Measurements from ENCODE around the gene CAMTA2. TPM values are rescaled to one million over a fixed set of nuclear protein-coding genes. Genes with fewer than 3 reads are reported as not detected.

Gene CAMTA2
- total and polyA plus RNA-seq, 9 of the 15 experiments (the other 6 are each of a cell fraction or from before 2014, with no cell fraction given) = 0.24 to 25.1 (median 6.3) TPM

DNA sequence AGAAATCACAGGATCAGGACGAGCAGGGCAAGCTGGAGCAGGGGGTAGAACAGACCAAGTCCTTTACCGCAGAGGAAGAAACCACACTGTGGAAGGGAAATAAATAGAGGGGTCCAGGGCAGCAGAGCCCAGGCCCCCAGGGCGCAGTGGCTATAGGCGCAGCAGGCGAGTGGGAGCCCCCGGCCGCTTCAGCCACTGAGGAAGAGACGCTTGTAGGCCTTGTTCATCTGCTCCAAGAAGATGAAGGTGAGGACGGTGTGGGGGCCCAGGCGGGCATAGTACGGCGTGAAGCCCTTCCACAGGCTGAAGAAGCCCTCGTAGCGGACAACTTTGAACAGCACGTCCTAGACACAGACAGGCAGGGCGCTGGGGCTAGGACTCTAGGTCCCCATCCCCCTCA is 49.9 kb downstream of the CAMTA2 start:
- no peak for DNase-seq (ENCODE audit: extremely low read depth in 1 of 4, low spot score in 3 of 4)
- no peak for TF ChIP-seq HIVEP1 (CRISPR knock-in tag; IDR thresholded peaks at IDR 0.05)
- no peak for TF ChIP-seq PURB (CRISPR knock-in tag; IDR thresholded peaks at IDR 0.05; ENCODE audit: low read depth)
- TF ChIP-seq GATAD2B (IDR thresholded peaks at IDR 0.05; ENCODE audit: borderline replicate concordance) = no peak
- no peak for FAIRE-seq
- ChIA-PET CTCF (ENCODE audit: low intra/inter-chr PET ratio) (no interaction called here), POLR2A (interaction anchor here (1.8 kb wide), 1 partner anchor 30 kb away, joined by 4 read pairs; the partner anchor contains the start of gene SPAG7)
- no TSS peak for BruUV-seq (replicated peaks)
- Histone ChIP-seq H3K4me1 (replicated peaks in 1 of 2; ENCODE audit: control insufficient read depth in 2 of 2, insufficient read depth in 2 of 2, low read length in 2 of 2) (peaks cover 13 to 34% of the 10 kb centered on the region in 2 experiments; a peak in 4 of 5 replicates), H3K79me2 (ENCODE audit: control insufficient read depth, insufficient read depth, low read length) (peaks cover 41% of the 10 kb centered on the region), H3K4me2 (ENCODE audit: insufficient read depth, low read length) (no peak overlapping the region), H3K4me3 (no peak overlapping the region), H3K9ac (ENCODE audit: insufficient read depth in 1 of 2, low read depth in 2 of 2, low read length in 2 of 2) (peak overlapping the region in 1 of 2 experiments; percentile 98; a peak in 2 of 4 replicates), H3K27me3 (ENCODE audit: control insufficient read depth in 2 of 2, insufficient read depth in 2 of 2, low read length in 2 of 2) (no peaks in the 10 kb centered on the region), H3K9me3 (replicated peaks; ENCODE audit: control insufficient read depth, insufficient read depth, low read depth, low read length) (no peaks in the 10 kb centered on the region), H3K36me3 (ENCODE audit: control insufficient read depth, insufficient read depth, low read length) (peaks cover 38% of the 10 kb centered on the region), H4K20me1 (replicated peaks; ENCODE audit: control insufficient read depth, insufficient read depth, low read length) (no peaks in the 10 kb centered on the region), H3K27ac (ENCODE audit: extremely low read depth, low read depth, low read length) (no peak overlapping the region), H3K9me1 (ENCODE audit: control insufficient read depth, insufficient read depth, low read length) (no peaks in the 10 kb centered on the region), H2AFZ (ENCODE audit: low read depth, low read length) (no peak overlapping the region)
- intact Hi-C loops (cut with micrococcal nuclease) (no loop called here), in situ Hi-C loops (cut with MboI) (no loop called here)
- no CpG with 5 or more reads among the region's 16 CpGs for WGBS (ENCODE audit: insufficient coverage, low coverage, missing lambda C conversion rate)
- no peak for ATAC-seq

DNA sequence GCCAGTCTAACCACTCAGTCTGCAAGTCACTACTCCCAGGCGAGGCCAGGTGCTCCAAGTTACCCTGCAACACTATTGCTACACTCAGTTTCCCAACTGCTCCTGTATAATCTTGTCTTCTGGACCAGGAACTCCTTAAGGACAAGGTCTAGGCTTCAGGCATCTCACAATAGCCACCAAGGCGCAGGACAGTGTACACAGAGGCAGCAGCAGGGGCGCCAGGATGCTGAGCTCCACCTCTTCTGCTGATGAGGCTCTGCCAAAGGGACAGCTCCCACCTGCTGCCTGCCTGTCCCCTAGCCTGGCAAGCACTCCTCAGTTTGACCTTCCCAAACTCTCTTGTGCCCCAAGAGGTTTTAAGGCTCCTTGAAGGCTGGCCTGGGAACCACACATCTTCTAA is 51.0 kb downstream of the CAMTA2 start:
- FAIRE-seq (no peak), ATAC-seq (no peak), DNase-seq (ENCODE audit: extremely low read depth in 1 of 4, low spot score in 3 of 4) (no peak)
- Histone ChIP-seq H3K36me3 (ENCODE audit: control insufficient read depth, insufficient read depth, low read length) (peaks cover 27% of the 10 kb centered on the region), H2AFZ (ENCODE audit: low read depth, low read length) (no peak overlapping the region), H3K4me2 (ENCODE audit: insufficient read depth, low read length) (no peak overlapping the region), H3K27me3 (ENCODE audit: control insufficient read depth in 2 of 2, insufficient read depth in 2 of 2, low read length in 2 of 2) (no peaks in the 10 kb centered on the region), H3K9ac (ENCODE audit: insufficient read depth in 1 of 2, low read depth in 2 of 2, low read length in 2 of 2) (peak overlapping the region in 1 of 2 experiments; percentile 68; a peak in 2 of 4 replicates), H3K79me2 (ENCODE audit: control insufficient read depth, insufficient read depth, low read length) (peaks cover 30% of the 10 kb centered on the region), H3K9me1 (ENCODE audit: control insufficient read depth, insufficient read depth, low read length) (no peaks in the 10 kb centered on the region), H3K4me1 (replicated peaks in 1 of 2; ENCODE audit: control insufficient read depth in 2 of 2, insufficient read depth in 2 of 2, low read length in 2 of 2) (peaks cover 10 to 34% of the 10 kb centered on the region in 2 experiments; a peak in 4 of 5 replicates), H3K27ac (ENCODE audit: extremely low read depth, low read depth, low read length) (no peak overlapping the region), H4K20me1 (replicated peaks; ENCODE audit: control insufficient read depth, insufficient read depth, low read length) (no peaks in the 10 kb centered on the region), H3K9me3 (replicated peaks; ENCODE audit: control insufficient read depth, insufficient read depth, low read depth, low read length) (no peaks in the 10 kb centered on the region), H3K4me3 (no peak overlapping the region)
- ChIA-PET CTCF (ENCODE audit: low intra/inter-chr PET ratio) (no interaction called here), POLR2A (interaction anchor here (0.6 to 1.8 kb wide), 2 partner anchors 25 to 31 kb away, joined by 3 to 4 read pairs; partner anchors contain the start of gene SPAG7)
- intact Hi-C loops (cut with micrococcal nuclease) (no loop called here), in situ Hi-C loops (cut with MboI) (no loop called here)
- no TSS peak for BruUV-seq (replicated peaks)
- WGBS (ENCODE audit: insufficient coverage, low coverage, missing lambda C conversion rate) = 68% methylated on average over 3 of the region's 3 CpGs
- TF ChIP-seq ZNF75A (CRISPR knock-in tag; IDR thresholded peaks at IDR 0.05) (no peak), BRD4 (IDR thresholded peaks at IDR 0.05) (no peak), SAFB2 (IDR thresholded peaks at IDR 0.05; ENCODE audit: borderline replicate concordance, low read depth, low read length, severe bottlenecking) (no peak), ZNF780A (CRISPR knock-in tag; IDR thresholded peaks at IDR 0.05) (no peak)
- TF ChIP-seq, protein P1, sequence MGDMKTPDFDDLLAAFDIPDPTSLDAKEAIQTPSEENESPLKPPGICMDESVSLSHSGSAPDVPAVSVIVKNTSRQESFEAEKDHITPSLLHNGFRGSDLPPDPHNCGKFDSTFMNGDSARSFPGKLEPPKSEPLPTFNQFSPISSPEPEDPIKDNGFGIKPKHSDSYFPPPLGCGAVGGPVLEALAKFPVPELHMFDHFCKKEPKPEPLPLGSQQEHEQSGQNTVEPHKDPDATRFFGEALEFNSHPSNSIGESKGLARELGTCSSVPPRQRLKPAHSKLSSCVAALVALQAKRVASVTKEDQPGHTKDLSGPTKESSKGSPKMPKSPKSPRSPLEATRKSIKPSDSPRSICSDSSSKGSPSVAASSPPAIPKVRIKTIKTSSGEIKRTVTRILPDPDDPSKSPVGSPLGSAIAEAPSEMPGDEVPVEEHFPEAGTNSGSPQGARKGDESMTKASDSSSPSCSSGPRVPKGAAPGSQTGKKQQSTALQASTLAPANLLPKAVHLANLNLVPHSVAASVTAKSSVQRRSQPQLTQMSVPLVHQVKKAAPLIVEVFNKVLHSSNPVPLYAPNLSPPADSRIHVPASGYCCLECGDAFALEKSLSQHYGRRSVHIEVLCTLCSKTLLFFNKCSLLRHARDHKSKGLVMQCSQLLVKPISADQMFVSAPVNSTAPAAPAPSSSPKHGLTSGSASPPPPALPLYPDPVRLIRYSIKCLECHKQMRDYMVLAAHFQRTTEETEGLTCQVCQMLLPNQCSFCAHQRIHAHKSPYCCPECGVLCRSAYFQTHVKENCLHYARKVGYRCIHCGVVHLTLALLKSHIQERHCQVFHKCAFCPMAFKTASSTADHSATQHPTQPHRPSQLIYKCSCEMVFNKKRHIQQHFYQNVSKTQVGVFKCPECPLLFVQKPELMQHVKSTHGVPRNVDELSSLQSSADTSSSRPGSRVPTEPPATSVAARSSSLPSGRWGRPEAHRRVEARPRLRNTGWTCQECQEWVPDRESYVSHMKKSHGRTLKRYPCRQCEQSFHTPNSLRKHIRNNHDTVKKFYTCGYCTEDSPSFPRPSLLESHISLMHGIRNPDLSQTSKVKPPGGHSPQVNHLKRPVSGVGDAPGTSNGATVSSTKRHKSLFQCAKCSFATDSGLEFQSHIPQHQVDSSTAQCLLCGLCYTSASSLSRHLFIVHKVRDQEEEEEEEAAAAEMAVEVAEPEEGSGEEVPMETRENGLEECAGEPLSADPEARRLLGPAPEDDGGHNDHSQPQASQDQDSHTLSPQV (IDR thresholded peaks at IDR 0.05) = no peak
- TF ChIP-seq, protein P2, sequence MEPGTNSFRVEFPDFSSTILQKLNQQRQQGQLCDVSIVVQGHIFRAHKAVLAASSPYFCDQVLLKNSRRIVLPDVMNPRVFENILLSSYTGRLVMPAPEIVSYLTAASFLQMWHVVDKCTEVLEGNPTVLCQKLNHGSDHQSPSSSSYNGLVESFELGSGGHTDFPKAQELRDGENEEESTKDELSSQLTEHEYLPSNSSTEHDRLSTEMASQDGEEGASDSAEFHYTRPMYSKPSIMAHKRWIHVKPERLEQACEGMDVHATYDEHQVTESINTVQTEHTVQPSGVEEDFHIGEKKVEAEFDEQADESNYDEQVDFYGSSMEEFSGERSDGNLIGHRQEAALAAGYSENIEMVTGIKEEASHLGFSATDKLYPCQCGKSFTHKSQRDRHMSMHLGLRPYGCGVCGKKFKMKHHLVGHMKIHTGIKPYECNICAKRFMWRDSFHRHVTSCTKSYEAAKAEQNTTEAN (CRISPR knock-in tag; IDR thresholded peaks at IDR 0.05) = no peak
